A673 (cell line): ENCODE measurements around the gene TGM3.

Source experiments
- EZH2 ChIP-seq: fragments of 200-600 bp; sonication (generic); IDR thresholded peaks from 2 replicates; pipeline ENCODE4 v1.6.1; 2017; ENCODE audit warnings: borderline replicate concordance, low read depth, mild to moderate bottlenecking, mixed read lengths, antibody characterized with exemption, low read length; ENCODE audit not compliant: poor library complexity, severe bottlenecking
- TF ChIP-seq, protein P1 (sequence below): fragments of 300-800, 200-600 bp; sonication (generic); conservative IDR thresholded peaks from 2 replicates; pipeline ENCODE4 v1.5.1; 2017; ENCODE audit warnings: low read depth, mild to moderate bottlenecking, antibody characterized with exemption, low read length, moderate library complexity, mixed read lengths

- TF ChIP-seq, protein P1, sequence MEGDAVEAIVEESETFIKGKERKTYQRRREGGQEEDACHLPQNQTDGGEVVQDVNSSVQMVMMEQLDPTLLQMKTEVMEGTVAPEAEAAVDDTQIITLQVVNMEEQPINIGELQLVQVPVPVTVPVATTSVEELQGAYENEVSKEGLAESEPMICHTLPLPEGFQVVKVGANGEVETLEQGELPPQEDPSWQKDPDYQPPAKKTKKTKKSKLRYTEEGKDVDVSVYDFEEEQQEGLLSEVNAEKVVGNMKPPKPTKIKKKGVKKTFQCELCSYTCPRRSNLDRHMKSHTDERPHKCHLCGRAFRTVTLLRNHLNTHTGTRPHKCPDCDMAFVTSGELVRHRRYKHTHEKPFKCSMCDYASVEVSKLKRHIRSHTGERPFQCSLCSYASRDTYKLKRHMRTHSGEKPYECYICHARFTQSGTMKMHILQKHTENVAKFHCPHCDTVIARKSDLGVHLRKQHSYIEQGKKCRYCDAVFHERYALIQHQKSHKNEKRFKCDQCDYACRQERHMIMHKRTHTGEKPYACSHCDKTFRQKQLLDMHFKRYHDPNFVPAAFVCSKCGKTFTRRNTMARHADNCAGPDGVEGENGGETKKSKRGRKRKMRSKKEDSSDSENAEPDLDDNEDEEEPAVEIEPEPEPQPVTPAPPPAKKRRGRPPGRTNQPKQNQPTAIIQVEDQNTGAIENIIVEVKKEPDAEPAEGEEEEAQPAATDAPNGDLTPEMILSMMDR, result no peak
- TF ChIP-seq EZH2, result no peak
These were observed 87.0 kb downstream of the TGM3 start for GRCh38 chr20:2382833-2383232.
